Left hindlimb (tissue), 1 donor: Measurements from ENCODE around the gene NDRG2.
"Not testable (repeated sequence)": the region's sequence is repeated elsewhere in the genome, so short reads cannot be mapped to it uniquely, and the experiment has no call there.

ENCODE experiments used
- DNase-seq: peaks from one replicate; pipeline ENCODE4 v3.0.0-alpha.2; 2018

Gene NDRG2

DNA sequence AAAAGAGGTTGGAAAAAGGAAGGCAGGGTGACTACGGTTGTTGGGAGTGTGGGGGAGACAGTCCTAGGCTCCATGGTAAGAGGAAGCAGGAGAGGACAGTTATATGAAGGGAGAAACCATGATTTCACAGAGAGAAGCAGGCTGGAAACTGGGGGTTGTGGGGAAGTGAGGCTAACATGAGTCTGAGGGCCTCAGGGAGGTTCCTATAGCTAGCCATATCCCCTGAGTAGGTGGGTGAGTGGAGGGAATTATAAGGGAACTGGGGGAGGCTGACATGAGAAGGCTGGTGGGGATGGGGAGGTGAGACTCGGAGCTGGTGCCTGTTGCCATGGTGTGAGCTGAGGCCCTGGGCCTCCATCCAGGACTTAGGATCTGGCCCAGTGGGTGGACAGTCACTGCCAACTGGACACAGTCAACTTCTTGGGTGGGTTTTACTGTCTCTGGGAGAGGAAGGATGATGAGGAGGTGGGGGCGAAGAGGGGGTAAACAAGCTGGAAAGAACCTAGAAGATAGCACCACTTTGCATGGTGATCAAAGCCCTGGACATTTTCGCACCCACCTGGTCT lies 8.4 kb upstream of the NDRG2 start:
- DNase-seq, result no peak

DNA sequence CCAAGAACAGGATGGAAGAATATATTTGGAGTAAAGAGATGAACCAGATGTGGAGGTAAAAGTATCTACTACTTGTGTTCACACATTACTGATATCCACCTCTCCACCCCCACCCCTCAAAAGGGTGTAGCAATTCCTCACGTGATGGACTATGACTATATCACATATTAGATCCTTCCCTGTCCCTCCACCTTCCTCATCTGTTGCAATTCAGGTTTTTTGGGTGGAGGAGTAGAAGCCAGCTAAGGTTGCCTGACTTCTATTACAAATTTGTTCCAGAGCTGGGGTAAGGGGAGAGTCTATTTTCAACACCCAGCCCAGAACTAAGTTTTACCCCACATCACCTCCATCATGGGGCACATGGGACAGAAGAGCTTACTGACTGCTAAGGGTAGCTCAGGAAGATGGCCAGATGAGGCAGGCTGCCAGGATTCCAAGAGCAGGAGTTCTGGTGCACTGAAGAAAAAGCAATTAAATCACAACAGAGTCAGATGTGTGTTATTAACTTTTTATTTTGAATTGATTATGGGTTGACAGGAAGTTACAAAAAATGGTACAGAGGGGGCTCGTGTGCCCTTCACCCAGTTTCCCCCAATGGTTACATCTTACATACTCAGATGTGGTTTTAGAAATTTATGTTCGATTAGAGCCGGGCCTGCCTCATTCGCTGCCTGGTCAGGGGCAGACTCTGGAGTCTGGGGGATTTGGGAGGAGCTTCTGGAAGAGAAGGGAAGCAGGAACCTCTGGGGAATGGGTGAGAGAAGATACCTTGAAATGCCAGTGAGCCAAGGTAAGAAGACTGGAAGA lies 7.7 kb upstream of the NDRG2 start:
- DNase-seq, result no peak

DNA sequence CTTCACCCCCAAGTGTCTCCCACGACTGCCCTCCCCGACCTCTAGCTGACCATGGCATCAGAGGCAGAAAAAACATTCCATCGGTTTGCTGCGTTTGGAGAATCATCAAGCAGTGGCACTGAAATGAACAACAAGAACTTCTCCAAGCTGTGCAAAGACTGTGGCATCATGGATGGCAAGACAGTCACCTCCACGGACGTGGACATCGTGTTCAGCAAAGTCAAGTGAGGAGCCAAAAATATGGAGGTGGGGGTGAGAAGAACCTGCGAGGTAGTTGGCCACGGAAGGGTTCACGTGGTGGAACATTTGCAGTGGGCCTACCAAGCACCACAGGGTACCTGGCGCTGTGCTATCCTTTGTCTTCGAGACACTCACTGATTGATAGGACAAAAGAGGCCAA lies 5.7 kb upstream of the NDRG2 start:
- no peak for DNase-seq

- DNase-seq, result no peak
These were observed 5.1 kb upstream of the NDRG2 start, which contains the start of gene TPPP2 for GRCh38 chr14:21029917-21030316. Gene TPPP2 (plus strand): TSS chr14:21030217. CDS start chr14:21030582, 365 bp downstream.

DNA sequence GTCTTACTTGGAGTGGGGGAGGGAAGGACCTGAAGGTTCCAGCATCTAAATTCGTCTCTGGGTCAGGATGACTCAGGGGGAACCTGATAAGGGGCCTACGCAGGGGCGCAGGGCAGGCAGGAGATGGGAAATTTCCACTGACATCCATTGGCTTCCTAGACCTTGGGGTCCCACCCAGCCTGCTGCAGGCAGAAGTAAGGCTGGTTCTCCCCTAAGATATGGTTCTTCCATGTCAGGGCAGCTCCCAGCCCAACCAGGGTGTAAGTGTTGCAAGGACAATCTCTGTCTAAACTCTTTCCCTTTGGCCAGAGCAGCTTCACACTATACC lies 2.1 kb upstream of the NDRG2 start:
- DNase-seq, result no peak

DNA sequence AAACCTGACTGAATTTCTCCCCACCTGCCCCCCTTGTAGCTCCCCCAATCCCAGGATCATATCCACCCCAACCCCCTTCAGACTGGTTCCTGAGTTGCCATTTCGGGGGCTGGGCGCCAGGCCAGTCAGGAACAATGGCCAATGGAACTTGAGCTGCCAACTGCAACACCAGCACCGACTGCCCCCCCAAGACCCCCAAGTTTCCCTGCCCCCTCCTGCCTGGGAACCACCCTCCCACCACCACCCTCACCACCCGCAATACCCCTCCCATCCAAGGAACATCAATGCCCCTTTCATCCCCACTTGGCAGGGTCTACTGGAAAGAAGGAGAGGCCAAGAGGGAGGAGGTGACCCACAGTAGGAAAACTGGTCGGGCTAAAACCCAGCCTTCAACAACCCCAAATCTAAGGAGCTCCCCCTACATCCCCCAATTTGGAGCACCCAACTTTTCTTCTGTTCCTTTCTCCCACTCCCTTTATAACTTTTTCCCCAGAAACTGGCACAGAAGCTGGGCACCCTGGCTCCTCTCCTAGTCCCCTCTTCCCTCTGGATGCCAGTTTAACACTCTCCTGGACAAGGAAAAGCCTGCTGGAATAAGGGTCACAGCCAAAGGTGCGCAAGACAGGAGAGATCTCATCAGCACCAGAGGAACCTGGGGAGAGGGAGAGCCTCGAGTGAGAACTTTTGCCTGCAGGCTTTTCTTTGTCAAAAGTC lies 1.6 kb upstream of the NDRG2 start:
- DNase-seq, result peak; percentile 75

- DNase-seq, result peak; percentile 74
These were observed 761 bp upstream of the NDRG2 start for GRCh38 chr14:21025371-21026273.

DNA sequence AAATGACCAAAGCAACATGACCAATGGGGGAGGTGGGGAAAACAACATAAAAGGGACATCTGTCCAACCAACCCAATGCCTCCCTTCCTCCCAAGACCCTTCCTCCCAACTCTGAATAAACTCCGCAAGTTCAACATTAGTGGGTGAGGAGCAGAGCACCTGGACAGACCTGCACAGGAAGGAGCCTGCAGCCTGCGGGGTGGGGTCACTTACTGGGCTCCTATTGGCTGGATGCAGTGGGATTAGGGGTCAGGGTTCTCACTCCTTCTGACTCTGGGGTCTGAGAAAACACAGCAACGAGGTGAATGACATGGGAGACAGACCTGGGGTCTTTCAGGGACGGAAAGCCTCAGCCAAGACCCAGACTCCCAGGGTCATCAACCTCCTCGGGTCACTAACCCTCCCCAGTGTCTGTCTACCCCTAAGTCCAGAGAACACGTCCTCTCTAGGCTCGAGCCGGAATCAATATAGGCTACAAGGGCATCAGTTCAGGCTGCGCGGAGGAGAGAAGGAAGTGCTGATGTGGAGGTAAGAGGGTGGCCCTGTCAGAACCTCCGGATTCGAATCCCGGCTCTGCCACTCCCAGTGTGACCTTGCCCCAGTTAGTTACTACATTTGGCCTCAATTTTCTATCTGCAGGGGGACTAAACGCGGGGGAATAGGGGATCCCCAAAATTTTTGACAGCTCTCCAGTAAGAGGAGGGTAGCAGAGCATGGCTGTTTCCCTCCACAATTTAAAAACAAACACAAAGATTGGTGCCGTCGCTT lies 860 bp downstream of the NDRG2 start:
- DNase-seq, result no peak

DNA sequence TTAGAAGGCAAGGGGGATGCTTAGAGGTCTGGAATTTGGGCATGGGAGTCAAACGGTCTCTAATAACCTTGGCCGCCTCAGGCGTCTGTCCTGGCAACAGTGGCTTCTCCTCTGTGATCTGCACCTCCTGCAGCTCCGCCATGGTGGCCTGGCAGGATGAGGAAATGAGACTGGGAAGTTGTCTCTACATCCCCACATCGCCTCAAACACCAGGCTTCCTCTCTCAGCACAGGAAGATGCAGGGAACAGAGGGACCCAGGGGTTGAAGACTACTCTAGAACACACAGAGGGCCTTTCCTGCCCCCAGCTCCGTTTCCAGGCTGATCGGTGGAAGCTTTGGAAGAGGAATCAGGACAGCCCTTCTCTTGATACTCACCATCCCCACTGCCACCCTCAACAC lies 1.7 kb downstream of the NDRG2 start:
- no peak for DNase-seq

DNA sequence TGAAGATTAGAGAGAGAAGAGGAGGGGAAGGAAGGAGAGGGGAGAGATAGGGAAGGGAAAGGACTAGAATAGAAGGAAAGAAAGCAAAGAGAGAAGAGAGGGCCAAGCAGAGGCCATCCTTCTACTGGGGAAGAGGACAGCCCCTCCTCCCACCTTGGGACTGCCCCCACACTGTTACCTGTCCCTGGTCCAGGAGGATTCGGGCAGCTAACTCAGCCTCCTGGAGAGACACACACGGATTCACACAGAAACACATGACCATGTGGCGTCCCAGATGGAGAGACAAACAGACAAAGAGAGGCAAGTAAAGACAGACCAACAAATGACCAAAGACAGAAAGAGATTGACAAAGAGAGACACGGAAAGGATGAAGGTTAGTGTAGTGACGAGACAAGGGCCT lies 2.2 kb downstream of the NDRG2 start:
- no peak for DNase-seq

DNA sequence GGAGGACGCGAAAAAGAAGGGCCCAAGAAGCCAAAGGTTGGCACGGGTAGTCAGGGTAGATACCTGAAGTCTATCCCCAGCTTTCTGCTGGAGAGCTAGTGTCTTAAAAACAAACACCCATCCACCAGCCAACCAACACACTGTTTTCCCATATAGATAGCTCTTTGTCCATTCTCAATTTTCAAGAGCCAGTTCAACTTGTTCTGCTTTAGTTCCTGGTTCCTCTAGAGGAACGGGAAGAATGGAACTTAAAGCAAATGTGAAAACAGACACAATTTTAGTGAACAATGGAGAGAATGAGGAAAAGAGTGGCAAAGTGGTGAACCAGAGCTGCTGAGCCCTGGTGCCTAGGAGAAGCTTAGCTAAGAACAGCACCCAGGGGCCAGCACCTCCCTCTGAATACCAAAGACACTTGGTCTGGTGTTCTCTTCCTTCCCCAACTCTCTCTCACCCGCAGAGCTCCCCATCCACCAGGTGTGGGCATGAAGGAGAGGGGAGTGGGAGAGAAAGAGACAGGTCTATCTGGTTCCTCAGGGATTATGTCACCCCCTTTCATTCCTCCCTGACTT lies 3.8 kb downstream of the NDRG2 start:
- no peak for DNase-seq

- DNase-seq, result no peak
These were observed 5.5 kb downstream of the NDRG2 start for GRCh38 chr14:21019366-21019765.

GRCh38 chr14:21018781-21019180 lies 6.1 kb downstream of the NDRG2 start:
- DNase-seq, result no peak

GRCh38 chr14:21018286-21018685 lies 6.6 kb downstream of the NDRG2 start:
- DNase-seq, result no peak

DNA sequence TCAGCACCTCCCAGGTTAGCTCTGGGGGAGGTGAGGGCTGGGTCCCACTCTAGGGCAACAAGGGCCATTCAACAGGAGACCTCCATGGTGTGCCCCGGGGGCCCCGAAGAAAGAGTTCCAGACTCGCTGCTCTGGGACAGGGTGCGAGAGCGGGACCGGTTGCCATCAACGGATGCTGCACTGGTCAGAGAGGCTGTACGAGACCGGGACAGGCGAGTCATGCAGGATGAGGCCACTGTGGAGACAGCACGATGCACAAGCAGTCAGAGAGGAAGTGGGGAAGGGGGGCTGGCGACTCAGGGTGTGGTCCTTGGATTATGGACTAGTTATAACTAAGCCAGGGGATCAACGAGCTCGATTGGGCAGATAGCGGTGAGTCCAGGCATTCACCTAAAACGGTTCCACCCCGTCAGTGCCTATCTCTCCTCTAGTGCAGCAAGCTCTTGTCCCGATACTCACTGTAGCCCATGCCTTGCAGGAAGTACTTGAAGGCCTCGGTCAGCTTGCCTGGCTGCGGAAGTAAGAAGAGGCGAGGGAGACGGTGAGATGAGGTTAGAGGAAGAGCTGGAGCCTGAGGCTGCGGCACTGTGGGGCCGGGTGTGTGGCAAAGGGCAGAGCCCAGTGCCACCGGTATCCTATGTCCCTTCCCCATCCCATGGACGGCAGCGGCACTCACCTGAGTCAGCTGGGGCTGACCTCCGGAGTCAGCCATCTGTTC lies 7.2 kb downstream of the NDRG2 start:
- DNase-seq, result no peak

GRCh38 chr14:21016413-21017190 lies 8.3 kb downstream of the NDRG2 start:
- DNase-seq, result no peak

DNA sequence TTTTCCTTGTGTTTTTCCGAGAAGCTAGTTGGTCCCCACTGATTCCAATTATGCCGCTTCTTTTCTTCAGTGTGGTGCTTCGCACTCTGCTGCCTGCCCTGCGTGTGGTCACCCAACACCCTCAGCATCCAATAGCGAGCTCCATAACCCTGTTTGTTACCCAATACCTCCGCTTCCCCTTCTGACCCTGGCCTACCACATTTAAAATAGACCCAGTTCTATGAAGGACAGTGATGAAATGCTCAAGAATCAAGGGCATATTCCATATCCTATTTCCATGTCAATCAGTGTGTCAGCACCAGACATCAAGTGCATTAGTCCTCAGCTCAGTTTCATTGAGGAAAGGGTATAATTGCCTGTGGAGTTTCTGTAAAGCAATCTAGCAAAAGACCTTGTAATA lies 9.5 kb downstream of the NDRG2 start:
- DNase-seq, result no peak

GRCh38 chr14:21014761-21015190 lies 10.1 kb downstream of the NDRG2 start:
- peak; percentile 88 for DNase-seq

DNA sequence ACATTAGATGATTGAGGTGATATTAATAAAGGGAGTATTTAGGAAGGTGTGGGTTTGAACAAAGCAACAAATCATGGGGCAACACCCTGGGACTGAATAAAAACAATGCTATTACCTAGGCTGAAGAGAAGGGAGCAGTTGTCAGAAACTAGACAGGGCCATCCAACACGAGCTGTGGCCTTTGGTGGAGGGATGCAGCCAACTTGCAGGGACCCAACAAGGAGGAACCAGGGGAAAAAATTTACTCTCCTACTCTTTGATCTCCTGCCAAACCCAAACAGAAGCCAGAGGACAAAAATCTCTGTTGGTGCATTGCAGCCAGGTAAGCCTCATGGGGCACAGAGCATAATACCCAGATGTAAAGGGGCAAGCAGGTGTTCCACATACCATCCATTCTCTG lies 13.7 kb downstream of the NDRG2 start:
- DNase-seq, result no peak

- DNase-seq, result not testable (repeated sequence)
These were observed 15.1 kb downstream of the NDRG2 start for GRCh38 chr14:21009721-21010120.
